ENCODE data around the gene KDM4C. TPM values are rescaled to one million over a fixed set of nuclear protein-coding genes. Genes with fewer than 3 reads are reported as not detected.

The KDM4C gene
- total and polyA plus RNA-seq, 2 of the 13 experiments (the other 11 are each of a cell fraction or from before 2014, with no cell fraction given), result 19.4 to 23.6 TPM

DNA sequence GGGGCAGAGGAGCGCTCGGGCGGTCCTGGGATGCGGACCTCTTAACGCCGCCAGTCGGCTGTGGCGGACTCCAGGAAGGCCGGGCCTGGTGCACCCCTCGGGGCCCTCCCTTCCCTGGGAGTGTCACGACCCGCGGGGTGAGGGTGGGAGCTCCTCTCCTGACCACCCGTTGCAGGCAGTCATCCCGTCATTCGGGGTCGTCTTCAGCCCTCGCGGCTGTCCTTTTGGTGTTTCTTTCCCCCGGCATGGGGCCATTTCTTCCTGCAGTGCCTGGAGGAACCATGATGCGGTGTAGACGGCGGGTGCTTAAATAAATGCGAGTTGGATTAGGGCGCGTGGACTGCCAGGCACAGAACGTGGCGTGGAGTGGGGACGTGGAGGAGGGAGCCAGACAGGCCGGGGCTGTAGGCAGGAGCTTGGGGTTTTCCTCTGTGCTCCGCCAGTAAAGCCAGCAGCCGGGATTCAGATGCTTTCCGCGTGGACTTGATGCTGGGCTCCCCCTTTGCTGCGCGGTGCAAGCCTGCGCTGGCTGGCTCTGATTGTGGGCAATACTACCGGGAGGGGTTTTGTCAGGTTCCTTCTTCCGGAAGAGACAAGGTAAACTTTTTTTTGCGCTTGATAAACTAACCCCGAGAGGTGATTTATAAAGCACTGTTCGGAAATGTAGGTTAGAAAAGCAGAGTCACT, 868 bp downstream of the KDM4C start:
- intact Hi-C loops (cut with micrococcal nuclease; ENCODE audit: unreplicated experiment) (loop anchor here (5.0 kb wide), 2 partner anchors 59 to 76 kb away; no protein-coding TSS in a partner anchor), in situ Hi-C loops (cut with HindIII; ENCODE audit: extremely low pct_ligation_motif_present, low pct_unique_long_range_greater_than_20kb) (no loop called here)
- ChIA-PET CTCF (ENCODE audit: low intra/inter-chr PET ratio, low total read pairs) (no interaction called here), POLR2A (interaction anchor here (0.7 to 5.1 kb wide), 13 partner anchors 14 to 139 kb away, joined by 3 to 130 read pairs (median 7); no protein-coding TSS in a partner anchor)
- H3K9ac ChIP-seq (ENCODE audit: insufficient read depth, low read depth, low read length), result peak overlapping the region; percentile 84
- H3K27me3 ChIP-seq (ENCODE audit: control insufficient read depth in 1 of 2, insufficient read depth in 2 of 2, low read length in 2 of 2), result no peaks in the 10 kb centered on the region; a peak in 1 of 5 replicates
- under 1% methylated on average over 15 of the region's 42 CpGs for WGBS (ENCODE audit: low lambda C conversion rate)
- DNase-seq (ENCODE audit: low spot score) (peak; percentile 49), FAIRE-seq (no peak), ATAC-seq (peak; percentile 59)
- H3K79me2 ChIP-seq (ENCODE audit: insufficient read depth, low read length), result peaks cover 46% of the 10 kb centered on the region
- H4K20me1 ChIP-seq (ENCODE audit: insufficient read depth, low read length), result no peaks in the 10 kb centered on the region
- peak overlapping the region; percentile 93 for H3K4me2 ChIP-seq (ENCODE audit: low read depth, low read length)
- H3K4me3 ChIP-seq (replicated peaks in 1 of 3; ENCODE audit: insufficient read depth in 1 of 3, low read depth in 2 of 3, low read length in 3 of 3), result peak overlapping the region; percentile 87 to 95 (median 88)
- peaks cover 36% of the 10 kb centered on the region for H3K4me1 ChIP-seq (ENCODE audit: insufficient read depth, low read length)
- H3K9me3 ChIP-seq (ENCODE audit: low read length), result no peaks in the 10 kb centered on the region
- no peaks in the 10 kb centered on the region for H3K36me3 ChIP-seq (replicated peaks in 1 of 2; ENCODE audit: control insufficient read depth in 1 of 2, insufficient read depth in 2 of 2, low read length in 2 of 2)
- H2AFZ ChIP-seq (ENCODE audit: low read length), result no peak overlapping the region
- BruUV-seq (replicated peaks), result no TSS peak
- H3K27ac ChIP-seq (ENCODE audit: extremely low read length, insufficient read depth, low read length), result peak overlapping the region; percentile 96
- TF ChIP-seq ZC3H13 (CRISPR knock-in tag; IDR thresholded peaks at IDR 0.05), result no peak; the same call in 1 of the 2 replicates
- no peak for TF ChIP-seq NCOA2 (CRISPR knock-in tag; IDR thresholded peaks at IDR 0.05)
- no peak for TF ChIP-seq ZSCAN9 (CRISPR knock-in tag; IDR thresholded peaks at IDR 0.05; ENCODE audit: borderline replicate concordance)
- no peak for TF ChIP-seq ZNF790 (CRISPR knock-in tag; IDR thresholded peaks at IDR 0.05; ENCODE audit: borderline replicate concordance)
- TF ChIP-seq, protein P1, sequence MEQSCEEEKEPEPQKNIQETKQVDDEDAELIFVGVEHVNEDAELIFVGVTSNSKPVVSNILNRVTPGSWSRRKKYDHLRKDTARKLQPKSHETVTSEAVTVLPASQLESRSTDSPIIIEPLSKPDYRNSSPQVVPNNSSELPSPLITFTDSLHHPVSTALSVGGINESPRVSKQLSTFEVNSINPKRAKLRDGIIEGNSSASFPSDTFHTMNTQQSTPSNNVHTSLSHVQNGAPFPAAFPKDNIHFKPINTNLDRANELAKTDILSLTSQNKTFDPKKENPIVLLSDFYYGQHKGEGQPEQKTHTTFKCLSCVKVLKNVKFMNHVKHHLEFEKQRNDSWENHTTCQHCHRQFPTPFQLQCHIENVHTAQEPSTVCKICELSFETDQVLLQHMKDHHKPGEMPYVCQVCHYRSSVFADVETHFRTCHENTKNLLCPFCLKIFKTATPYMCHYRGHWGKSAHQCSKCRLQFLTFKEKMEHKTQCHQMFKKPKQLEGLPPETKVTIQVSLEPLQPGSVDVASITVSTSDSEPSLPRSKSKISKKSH (CRISPR knock-in tag; IDR thresholded peaks at IDR 0.05; ENCODE audit: borderline replicate concordance), result no peak
- no peak for TF ChIP-seq NR2C2 (CRISPR knock-in tag; IDR thresholded peaks at IDR 0.05; ENCODE audit: borderline replicate concordance)
- TF ChIP-seq, protein P2, sequence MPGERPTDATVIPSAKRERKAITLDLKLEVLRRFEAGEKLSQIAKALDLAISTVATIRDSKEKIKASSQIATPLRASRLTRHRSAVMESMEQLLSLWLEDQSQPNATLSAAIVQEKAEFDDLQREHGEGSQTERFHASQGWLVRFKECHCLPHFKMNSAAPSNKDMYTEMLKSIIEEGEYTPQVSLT (CRISPR knock-in tag; IDR thresholded peaks at IDR 0.05; ENCODE audit: borderline replicate concordance, low read depth), result no peak
- no peak for TF ChIP-seq ZNF512 (CRISPR knock-in tag; IDR thresholded peaks at IDR 0.05)
- TF ChIP-seq RFXAP (CRISPR knock-in tag; IDR thresholded peaks at IDR 0.05; ENCODE audit: borderline replicate concordance), result no peak
- TF ChIP-seq SMARCC2 (IDR thresholded peaks at IDR 0.05), result no peak
- no peak for TF ChIP-seq RELA (CRISPR knock-in tag; IDR thresholded peaks at IDR 0.05)
- no peak for TF ChIP-seq ZNF446 (CRISPR knock-in tag; IDR thresholded peaks at IDR 0.05)
- TF ChIP-seq, protein P3, sequence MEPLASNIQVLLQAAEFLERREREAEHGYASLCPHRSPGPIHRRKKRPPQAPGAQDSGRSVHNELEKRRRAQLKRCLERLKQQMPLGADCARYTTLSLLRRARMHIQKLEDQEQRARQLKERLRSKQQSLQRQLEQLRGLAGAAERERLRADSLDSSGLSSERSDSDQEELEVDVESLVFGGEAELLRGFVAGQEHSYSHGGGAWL (CRISPR knock-in tag; IDR thresholded peaks at IDR 0.05), result no peak
- no peak for TF ChIP-seq IRX3 (CRISPR knock-in tag; IDR thresholded peaks at IDR 0.05; ENCODE audit: borderline replicate concordance, low read depth)
- TF ChIP-seq, protein P4, sequence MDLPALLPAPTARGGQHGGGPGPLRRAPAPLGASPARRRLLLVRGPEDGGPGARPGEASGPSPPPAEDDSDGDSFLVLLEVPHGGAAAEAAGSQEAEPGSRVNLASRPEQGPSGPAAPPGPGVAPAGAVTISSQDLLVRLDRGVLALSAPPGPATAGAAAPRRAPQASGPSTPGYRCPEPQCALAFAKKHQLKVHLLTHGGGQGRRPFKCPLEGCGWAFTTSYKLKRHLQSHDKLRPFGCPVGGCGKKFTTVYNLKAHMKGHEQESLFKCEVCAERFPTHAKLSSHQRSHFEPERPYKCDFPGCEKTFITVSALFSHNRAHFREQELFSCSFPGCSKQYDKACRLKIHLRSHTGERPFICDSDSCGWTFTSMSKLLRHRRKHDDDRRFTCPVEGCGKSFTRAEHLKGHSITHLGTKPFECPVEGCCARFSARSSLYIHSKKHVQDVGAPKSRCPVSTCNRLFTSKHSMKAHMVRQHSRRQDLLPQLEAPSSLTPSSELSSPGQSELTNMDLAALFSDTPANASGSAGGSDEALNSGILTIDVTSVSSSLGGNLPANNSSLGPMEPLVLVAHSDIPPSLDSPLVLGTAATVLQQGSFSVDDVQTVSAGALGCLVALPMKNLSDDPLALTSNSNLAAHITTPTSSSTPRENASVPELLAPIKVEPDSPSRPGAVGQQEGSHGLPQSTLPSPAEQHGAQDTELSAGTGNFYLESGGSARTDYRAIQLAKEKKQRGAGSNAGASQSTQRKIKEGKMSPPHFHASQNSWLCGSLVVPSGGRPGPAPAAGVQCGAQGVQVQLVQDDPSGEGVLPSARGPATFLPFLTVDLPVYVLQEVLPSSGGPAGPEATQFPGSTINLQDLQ (CRISPR knock-in tag; IDR thresholded peaks at IDR 0.05), result no peak
- TF ChIP-seq ZNF292 (CRISPR knock-in tag; IDR thresholded peaks at IDR 0.05; ENCODE audit: borderline replicate concordance, low read depth), result no peak
- TF ChIP-seq ATRX (CRISPR knock-in tag; IDR thresholded peaks at IDR 0.05; ENCODE audit: borderline replicate concordance), result no peak
